Dendritic cell treated with granulocyte-macrophage colony-stimulating factor and Interleukin-4, amounts not matched to agents 40 ng/mL and 50 ng/mL, for 4 days (primary cell): ENCODE data around the gene CATSPERB.
A peak's percentile ranks its signal among the peaks of the same experiment; 100 is the strongest.
"Not testable (repeated sequence)": the region's sequence is repeated elsewhere in the genome, so short reads cannot be mapped to it uniquely, and the experiment has no call there.

Source experiments
- H3K27ac Mint-ChIP-seq: one replicate; pipeline ENCODE4 v1.8.0; 2022; ENCODE audit warnings: mild to moderate bottlenecking, mixed read lengths
- H3K27me3 Mint-ChIP-seq: one replicate; pipeline ENCODE4 v1.8.0; 2022; ENCODE audit warnings: mild to moderate bottlenecking, mixed read lengths
- H3K36me3 Mint-ChIP-seq: one replicate; pipeline ENCODE4 v1.8.0; 2022; ENCODE audit warnings: low read depth, mixed read lengths
- H3K4me1 Mint-ChIP-seq: one replicate; pipeline ENCODE4 v1.8.0; 2022; ENCODE audit warnings: low read depth, mixed read lengths
- H3K4me3 Mint-ChIP-seq: one replicate; pipeline ENCODE4 v1.8.0; 2022; ENCODE audit warnings: mild to moderate bottlenecking, moderate library complexity, mixed read lengths
- H3K9me3 Mint-ChIP-seq: one replicate; pipeline ENCODE4 v1.8.0; 2022; ENCODE audit warnings: mixed read lengths
- intact Hi-C: fragments of 100-400 bp; cut with micrococcal nuclease; formaldehyde crosslinking; loops from one replicate; pipeline ENCODE4 v1.15.0; 2022

CATSPERB gene

DNA sequence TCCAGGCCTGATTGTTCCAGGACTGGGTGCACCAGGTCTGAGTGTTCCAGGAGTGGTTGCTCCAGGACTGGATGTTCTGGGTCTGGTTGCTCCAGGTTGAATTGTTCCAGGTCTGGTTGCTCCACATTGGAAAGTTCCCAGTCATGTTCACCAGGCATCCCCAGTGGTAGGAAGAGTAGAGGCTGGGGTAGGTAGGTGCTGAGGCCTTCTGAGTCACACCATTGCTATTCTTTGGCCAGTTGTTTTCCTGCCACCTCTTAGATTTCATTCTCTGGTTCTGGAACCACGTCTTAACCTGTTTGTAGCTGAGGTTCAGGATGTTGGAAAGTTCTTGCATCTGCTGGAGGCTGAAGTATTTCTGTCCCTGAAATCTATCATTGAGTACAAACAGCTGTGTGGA lies 127.3 kb downstream of the CATSPERB start:
- H3K4me1 Mint-ChIP-seq: peaks cover 33% of the 10 kb centered on the region
- H3K4me3 Mint-ChIP-seq, H3K36me3 Mint-ChIP-seq, intact Hi-C loops, H3K9me3 Mint-ChIP-seq, H3K27ac Mint-ChIP-seq: not testable (repeated sequence)
- peaks cover 12% of the 10 kb centered on the region for H3K27me3 Mint-ChIP-seq

DNA sequence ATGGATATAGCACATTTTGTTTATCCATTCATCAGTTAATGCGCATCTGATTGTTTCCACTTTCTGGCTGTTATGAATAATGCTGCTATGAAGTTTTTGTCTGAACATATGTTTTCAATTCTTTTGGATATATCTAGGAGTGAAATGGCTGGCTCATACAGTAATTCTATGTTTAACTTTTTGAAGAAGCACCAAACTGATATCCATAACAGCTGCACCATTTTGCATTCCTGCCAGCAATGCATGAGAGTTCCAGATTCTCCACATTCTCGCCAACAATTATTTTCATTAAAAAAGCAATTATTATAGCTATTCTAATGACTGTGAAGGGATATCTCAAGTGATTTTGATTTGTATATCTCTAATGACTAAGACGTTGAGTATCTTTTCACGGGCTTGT lies 131.9 kb downstream of the CATSPERB start:
- peaks cover 10% of the 10 kb centered on the region for H3K4me1 Mint-ChIP-seq
- intact Hi-C loops: no loop called here
- H3K27ac Mint-ChIP-seq: no peak overlapping the region
- no peak overlapping the region for H3K4me3 Mint-ChIP-seq
- no peaks in the 10 kb centered on the region for H3K36me3 Mint-ChIP-seq
- H3K9me3 Mint-ChIP-seq: peaks cover 6% of the 10 kb centered on the region
- peaks cover 10% of the 10 kb centered on the region for H3K27me3 Mint-ChIP-seq

DNA sequence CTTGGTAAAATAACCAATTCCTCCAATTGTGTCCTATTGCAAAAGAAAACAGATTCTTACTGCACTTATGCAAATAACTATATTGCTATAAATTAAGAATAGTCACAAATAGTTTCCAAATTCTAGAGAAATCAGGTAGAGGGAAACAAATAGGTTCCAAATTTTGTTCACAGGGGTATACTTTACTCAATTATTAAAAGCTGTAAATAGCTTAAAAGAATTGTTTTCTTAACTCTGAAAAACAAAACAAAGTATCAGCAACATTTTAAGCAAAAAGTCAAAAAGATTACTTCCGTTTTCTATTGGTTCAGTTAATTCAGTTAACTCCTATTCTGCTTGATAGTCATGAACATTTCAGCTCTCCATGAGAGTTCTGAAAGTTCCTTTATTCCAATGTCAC lies 136.2 kb downstream of the CATSPERB start:
- Mint-ChIP-seq H3K27ac (no peak overlapping the region), H3K9me3 (peaks cover 13% of the 10 kb centered on the region), H3K4me3 (no peak overlapping the region), H3K36me3 (no peaks in the 10 kb centered on the region), H3K27me3 (peaks cover 2% of the 10 kb centered on the region), H3K4me1 (no peaks in the 10 kb centered on the region)
- intact Hi-C loops: no loop called here

DNA sequence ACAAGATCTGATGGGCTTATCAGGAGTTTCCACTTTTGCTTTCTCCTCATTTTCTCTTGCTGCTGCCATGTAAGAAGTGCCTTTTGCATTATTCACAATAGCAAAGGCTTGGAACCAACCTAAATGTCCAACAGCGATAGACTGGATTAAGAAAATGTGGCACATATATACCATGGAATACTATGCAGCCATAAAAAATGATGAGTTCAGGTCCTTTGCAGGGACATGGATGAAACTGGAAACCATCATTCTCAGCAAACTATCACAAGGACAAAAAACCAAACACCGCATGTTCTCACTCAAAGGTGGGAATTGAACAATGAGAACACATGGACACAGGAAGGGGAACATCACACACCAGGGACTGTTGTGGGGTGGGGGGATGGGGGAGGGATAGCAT lies 137.9 kb downstream of the CATSPERB start:
- H3K27ac Mint-ChIP-seq, H3K4me3 Mint-ChIP-seq, H3K36me3 Mint-ChIP-seq, H3K27me3 Mint-ChIP-seq, intact Hi-C loops, H3K4me1 Mint-ChIP-seq: not testable (repeated sequence)
- peaks cover 13% of the 10 kb centered on the region for H3K9me3 Mint-ChIP-seq

DNA sequence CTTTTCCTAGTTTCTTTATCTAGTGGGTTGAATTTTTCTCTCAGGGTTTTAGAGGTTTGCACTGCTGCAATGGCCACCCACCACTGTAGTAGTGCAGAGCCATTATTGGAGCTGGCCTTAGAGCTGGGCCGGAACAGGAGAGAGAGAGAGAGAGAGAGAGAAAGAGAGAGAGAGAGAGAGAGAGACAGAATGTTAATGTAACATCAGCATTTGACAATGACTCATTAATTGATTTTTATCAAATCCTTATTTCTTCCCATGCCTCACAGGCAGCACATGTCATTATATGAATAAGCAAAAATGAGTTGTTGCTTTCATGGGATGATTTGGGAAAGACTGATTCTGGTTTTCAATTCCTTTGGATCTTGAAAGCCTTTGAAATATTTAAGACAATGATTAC lies 145.5 kb downstream of the CATSPERB start:
- Mint-ChIP-seq H3K9me3 (peaks cover 7% of the 10 kb centered on the region), H3K4me1 (no peaks in the 10 kb centered on the region), H3K27me3 (peaks cover 19% of the 10 kb centered on the region), H3K4me3 (no peak overlapping the region), H3K36me3 (no peaks in the 10 kb centered on the region), H3K27ac (no peak overlapping the region)
- intact Hi-C loops: no loop called here

DNA sequence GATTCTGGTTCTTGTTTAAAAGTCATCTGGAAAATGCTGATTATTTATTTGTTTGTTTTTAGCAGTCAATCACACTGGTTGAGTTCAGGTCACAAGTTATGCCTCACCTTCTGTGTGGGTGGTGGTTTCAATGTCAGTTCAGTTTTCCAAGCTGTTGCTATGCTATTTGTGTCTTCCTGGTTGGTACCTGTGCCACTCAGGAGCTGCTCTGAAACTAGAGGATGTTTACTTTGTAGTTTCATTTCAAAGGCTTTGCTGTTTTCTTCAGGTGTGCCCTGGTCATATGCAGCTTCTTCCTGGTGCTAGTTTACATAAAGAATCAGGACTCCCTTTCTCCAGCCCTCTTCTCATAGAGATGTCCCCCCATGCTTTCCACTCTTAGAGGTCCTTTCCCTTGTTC lies 146.0 kb downstream of the CATSPERB start:
- Mint-ChIP-seq H3K4me3 (no peak overlapping the region), H3K4me1 (no peaks in the 10 kb centered on the region), H3K27ac (no peak overlapping the region), H3K27me3 (peaks cover 23% of the 10 kb centered on the region), H3K9me3 (peaks cover 7% of the 10 kb centered on the region), H3K36me3 (no peaks in the 10 kb centered on the region)
- intact Hi-C loops: no loop called here

DNA sequence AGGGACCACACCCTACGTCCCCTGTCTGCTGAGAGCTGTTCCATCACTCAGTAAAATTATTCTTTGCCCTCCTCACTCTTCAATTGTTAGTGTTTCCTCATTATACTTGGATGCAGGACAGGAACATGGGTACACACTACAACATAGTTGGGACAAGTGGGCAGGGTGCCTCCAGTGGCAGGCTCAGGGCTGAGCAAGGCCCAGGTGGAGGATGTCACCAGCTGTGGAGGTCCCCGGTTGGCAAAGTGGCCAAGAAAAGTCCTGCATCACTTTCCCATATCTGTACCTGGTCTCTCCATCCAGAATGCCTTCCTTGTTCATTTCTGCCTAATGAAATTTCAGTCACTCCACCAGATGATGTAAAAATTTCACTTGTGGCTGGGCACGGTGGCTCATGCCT lies 149.1 kb downstream of the CATSPERB start:
- H3K9me3 Mint-ChIP-seq: peaks cover 7% of the 10 kb centered on the region
- no peak overlapping the region for H3K27ac Mint-ChIP-seq
- H3K4me3 Mint-ChIP-seq: no peak overlapping the region
- H3K4me1 Mint-ChIP-seq: no peaks in the 10 kb centered on the region
- no peaks in the 10 kb centered on the region for H3K36me3 Mint-ChIP-seq
- H3K27me3 Mint-ChIP-seq: peaks cover 39% of the 10 kb centered on the region
- intact Hi-C loops: no loop called here

DNA sequence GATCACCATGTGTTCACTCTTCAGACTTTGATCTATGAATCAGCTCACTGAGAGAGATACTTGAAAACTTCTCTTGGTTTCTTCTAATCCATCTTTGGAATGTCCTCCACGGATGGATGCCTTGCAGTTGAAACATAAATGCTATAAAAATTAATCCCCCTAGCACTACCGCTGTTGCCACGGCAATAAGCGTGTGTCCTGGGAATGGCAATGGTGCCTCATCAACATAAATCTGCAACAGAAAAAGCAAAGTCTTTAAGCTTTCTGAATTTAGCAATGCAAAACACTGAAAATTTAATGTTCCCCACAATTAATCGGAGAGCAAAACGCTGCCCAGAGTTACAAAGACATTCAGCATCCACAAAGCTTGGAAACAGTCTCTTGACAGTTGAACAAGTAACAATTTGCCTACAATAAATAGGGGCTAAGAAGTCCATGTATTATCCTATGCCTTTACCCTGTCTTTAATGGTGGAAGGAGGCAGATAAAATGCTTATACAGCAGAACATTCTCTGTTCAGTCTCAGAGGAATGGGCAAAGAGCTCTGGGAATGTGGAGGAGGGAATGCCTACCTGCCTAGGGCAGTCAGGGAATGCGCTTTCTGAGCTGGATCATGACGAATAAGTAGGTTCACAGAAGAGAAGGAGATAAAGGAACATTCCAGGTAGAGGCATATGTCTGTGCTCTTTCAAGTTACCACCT lies 150.9 kb downstream of the CATSPERB start:
- Mint-ChIP-seq H3K4me3 (no peak overlapping the region), H3K36me3 (no peaks in the 10 kb centered on the region), H3K27me3 (peaks cover 45% of the 10 kb centered on the region), H3K27ac (no peak overlapping the region), H3K4me1 (no peaks in the 10 kb centered on the region), H3K9me3 (peaks cover 7% of the 10 kb centered on the region)
- intact Hi-C loops: no loop called here

DNA sequence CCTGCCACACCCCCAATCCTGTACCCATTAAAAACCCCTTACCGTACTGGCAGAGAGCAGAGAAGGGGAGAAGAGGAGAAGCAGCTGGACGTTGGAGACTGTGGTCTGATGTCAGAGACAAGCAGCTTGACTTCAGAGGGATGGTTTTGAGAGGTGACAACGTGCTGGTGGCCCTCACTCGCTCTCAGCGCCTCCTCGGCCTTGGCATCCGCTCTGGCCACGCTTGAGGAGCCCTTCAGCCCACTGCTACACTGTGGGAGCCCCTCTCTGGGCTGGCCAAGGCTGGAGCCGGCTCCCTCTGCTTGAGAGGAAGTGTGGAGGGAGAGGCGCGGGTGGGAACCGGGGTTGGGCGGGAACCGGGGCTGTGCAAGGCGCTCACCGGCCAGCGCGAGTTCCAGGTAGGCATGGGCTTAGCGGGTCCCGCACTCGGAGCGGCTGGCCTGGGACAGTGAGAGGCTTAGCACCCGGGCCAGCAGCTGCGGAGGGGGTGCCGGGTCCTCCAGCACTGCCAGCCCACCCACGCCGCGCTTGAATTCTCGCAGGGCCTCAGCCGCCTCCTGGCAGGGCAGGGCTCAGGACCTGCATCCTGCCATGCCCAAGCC lies 154.2 kb downstream of the CATSPERB start:
- Mint-ChIP-seq H3K36me3 (no peaks in the 10 kb centered on the region), H3K27me3 (peaks cover 66% of the 10 kb centered on the region), H3K4me1 (peaks cover 15% of the 10 kb centered on the region), H3K4me3 (no peak overlapping the region), H3K27ac (no peak overlapping the region), H3K9me3 (no peaks in the 10 kb centered on the region)
- intact Hi-C loops: no loop called here

DNA sequence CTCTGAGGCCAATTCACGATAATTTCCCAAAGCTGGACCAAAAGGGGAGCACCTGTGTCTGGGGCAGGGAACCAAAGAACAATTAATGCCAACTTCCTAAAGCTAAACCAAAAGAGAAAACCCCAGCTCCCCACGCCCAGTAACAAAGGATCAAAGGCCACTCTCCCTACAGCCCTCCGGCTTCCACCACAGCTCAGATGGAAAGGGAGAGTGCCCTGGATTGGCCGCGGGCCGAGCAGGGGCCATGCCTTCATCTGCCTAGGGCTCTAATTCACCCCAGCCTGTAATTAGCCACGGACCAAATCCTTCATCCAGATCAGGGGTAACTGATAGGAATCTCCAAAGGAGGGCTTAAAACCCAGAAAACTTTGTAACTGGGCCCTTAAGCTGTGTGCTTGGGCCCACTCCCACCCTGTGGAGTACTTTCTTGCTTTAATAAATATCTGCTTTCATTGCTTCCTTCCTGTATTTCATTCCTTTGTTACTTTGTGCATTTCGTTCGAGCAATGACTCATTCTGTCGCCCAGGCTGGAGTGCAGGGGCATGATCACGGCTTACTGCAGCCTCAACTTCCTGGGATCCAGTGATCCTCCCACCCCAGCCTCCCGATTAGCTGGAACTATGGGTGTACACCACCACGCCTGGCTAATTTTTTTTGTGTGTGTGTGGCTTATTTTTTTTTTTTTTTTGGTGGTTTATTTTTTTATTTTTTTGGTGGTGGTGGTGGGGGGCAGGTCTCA lies 156.2 kb downstream of the CATSPERB start:
- Mint-ChIP-seq H3K4me1 (peaks cover 15% of the 10 kb centered on the region), H3K27ac (no peak overlapping the region), H3K27me3 (peaks cover 66% of the 10 kb centered on the region), H3K4me3 (no peak overlapping the region), H3K36me3 (no peaks in the 10 kb centered on the region), H3K9me3 (no peaks in the 10 kb centered on the region)
- intact Hi-C loops: no loop called here

DNA sequence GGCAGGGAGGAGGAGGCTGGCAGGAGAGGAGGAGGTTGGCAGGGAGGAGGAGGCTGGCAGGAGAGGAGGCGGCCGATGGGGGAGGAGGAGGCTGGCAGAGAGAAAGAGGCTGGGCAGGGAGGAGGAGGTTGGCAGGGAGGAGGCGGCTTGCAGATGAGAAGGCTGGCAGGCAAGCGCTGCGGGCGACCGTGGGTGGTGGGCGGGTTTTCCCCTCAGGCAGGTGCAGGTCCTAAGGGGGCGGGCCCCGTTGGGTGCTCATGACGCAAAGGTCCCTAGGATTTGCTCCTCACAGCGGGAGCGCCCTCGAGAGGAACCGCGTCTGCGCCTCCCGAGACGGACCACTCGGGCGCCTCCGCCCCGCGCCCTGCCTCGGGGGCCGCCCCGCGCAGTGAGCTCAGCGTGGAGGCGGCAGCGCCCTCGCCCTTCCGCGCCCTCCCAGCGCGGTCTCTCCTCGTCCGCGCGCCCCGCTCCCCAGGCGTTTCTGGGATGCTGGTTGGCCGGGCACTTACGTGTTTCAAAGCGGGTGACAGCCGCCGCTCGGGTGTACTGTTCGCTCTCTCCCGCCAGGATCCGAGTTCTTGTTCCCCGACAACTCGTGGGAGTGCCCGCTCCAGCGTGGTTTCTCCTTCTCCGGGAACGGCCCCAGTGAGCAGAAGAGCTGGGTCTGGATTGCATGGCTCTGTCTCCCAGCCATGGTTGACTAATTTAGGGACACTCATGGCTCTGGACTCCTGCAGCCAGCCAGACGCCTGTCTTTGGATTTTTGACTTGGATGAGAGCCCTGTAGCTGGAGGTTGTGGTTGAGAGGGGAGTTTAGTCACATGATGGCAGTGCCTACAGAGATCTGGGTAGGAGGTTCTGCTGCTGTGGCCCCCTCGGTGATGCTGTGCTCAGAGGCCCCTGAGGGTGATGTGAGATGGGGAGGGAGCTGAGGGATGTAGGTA lies 157.7 kb downstream of the CATSPERB start:
- intact Hi-C loops: no loop called here
- peak overlapping the region; percentile 74 for H3K4me3 Mint-ChIP-seq
- no peak overlapping the region for H3K27ac Mint-ChIP-seq
- H3K36me3 Mint-ChIP-seq: no peaks in the 10 kb centered on the region
- peaks cover 15% of the 10 kb centered on the region for H3K4me1 Mint-ChIP-seq
- no peaks in the 10 kb centered on the region for H3K9me3 Mint-ChIP-seq
- peaks cover 55% of the 10 kb centered on the region for H3K27me3 Mint-ChIP-seq

DNA sequence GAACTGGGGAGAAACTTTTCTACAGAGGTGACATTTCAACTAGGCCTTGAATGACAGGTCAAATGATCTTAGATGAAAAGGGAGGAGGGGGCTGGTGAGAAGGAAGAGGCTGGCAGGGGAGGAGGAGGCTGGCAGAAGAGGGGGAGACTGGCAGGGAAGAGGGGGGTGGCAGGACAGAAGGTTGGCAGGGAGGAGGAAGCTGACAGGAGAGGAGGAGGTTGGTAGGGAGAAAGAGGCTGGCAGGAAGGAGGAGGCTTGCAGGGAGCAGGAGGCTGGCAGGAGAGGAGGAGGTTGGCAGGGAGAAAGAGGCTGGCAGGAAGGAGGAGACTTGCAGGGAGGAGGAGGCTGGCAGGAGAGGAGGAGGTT lies 158.4 kb downstream of the CATSPERB start:
- H3K27ac Mint-ChIP-seq: no peak overlapping the region
- intact Hi-C loops: no loop called here
- H3K36me3 Mint-ChIP-seq: no peaks in the 10 kb centered on the region
- H3K27me3 Mint-ChIP-seq: peaks cover 52% of the 10 kb centered on the region
- H3K9me3 Mint-ChIP-seq: no peaks in the 10 kb centered on the region
- H3K4me1 Mint-ChIP-seq: peaks cover 15% of the 10 kb centered on the region
- peak overlapping the region; percentile 74 for H3K4me3 Mint-ChIP-seq

DNA sequence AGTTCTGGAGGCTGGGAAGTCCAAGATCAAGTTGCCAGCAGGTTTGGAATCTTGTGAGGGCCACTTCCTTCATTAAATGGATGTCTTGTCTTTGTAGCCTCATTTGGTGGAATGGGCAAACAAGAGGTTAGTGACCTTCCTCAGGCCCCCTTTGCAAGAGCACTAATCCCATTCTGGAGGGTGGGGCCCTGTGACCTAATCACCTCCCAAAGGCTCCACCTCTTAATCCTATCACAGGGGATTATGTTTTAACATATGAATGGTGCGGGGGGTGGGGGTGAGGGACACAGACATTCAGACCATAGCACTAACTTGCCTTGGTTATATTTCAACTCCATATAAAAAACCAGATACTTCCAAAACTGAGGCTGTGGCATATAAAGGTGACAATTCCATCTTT lies 161.9 kb downstream of the CATSPERB start:
- peaks cover 15% of the 10 kb centered on the region for H3K4me1 Mint-ChIP-seq
- H3K27ac Mint-ChIP-seq: no peak overlapping the region
- H3K4me3 Mint-ChIP-seq: no peak overlapping the region
- H3K36me3 Mint-ChIP-seq: no peaks in the 10 kb centered on the region
- H3K27me3 Mint-ChIP-seq: peaks cover 38% of the 10 kb centered on the region
- intact Hi-C loops: no loop called here
- H3K9me3 Mint-ChIP-seq: no peaks in the 10 kb centered on the region

DNA sequence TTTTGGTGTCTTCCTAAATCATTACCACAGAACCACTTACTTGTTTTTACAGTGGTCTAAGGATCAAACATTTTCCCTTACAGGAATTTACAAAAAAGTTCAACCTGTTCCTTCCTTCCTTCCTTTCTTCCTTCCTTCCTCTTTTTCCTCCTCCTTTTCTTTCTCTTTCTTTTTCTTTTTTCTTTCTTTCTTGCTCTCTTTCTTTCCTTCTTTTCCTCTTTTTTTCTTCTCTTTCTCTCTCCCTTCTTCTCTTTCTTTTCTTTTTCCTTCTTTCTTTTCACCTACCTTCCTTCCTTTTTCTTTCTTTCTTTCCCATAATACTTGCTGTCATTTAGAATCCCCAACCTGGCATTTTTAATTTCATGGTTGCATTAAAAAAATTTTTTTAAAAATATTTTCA lies 162.6 kb downstream of the CATSPERB start:
- peaks cover 10% of the 10 kb centered on the region for H3K4me1 Mint-ChIP-seq
- no peaks in the 10 kb centered on the region for H3K9me3 Mint-ChIP-seq
- H3K27me3 Mint-ChIP-seq: peaks cover 31% of the 10 kb centered on the region
- H3K36me3 Mint-ChIP-seq: no peaks in the 10 kb centered on the region
- H3K27ac Mint-ChIP-seq: no peak overlapping the region
- H3K4me3 Mint-ChIP-seq: no peak overlapping the region
- intact Hi-C loops: no loop called here
